ENCODE results near the gene TCFL5. TPM values are rescaled to one million over a fixed set of nuclear protein-coding genes. Genes with fewer than 3 reads are reported as not detected.
A peak's percentile ranks its signal among the peaks of the same experiment; 100 is the strongest.

Gene TCFL5
- total RNA-seq, 6 donors from 2014 or later: 2.1 to 9.6 (median 7.1) TPM

DNA sequence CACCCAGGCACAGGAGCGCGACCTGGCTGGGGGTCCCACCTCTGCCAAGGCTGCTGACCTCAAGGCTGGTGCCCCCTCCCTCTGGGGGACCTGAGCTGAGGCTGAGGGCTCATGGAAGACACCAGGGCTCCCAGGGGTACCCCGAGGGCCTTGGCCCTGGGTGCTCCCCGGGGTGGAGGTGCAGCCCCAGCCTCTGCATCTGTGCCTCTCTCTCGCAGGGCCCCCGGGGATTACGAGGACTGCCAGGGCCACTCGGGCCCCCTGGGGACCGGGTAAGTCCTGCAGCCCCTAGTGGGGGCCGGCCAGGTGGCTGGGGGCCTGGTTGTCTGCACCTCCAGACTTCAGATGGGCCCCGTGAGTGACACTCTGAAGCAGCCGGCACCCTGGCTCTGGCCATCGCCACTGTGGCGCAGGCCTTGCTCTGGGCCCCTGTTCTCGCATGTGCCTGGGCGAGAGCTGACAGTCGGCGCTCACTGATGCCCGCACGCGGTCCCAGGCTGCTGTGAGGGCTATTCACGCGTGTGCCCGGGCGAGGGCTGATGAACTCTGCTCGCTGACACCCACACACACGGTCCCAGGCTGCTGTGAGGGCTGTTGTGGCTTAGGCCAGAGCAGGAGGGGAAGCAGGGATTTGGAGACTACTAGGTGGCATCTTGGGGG lies 35.5 kb downstream of the TCFL5 start:
- H3K9me3 ChIP-seq: no peaks in the 10 kb centered on the region
- TF ChIP-seq EP300 (IDR thresholded peaks at IDR 0.05) (no peak), POLR2AphosphoS5 (IDR thresholded peaks at IDR 0.05) (no peak), POLR2A (IDR thresholded peaks at IDR 0.05) (no peak)
- TF ChIP-seq, protein P1, sequence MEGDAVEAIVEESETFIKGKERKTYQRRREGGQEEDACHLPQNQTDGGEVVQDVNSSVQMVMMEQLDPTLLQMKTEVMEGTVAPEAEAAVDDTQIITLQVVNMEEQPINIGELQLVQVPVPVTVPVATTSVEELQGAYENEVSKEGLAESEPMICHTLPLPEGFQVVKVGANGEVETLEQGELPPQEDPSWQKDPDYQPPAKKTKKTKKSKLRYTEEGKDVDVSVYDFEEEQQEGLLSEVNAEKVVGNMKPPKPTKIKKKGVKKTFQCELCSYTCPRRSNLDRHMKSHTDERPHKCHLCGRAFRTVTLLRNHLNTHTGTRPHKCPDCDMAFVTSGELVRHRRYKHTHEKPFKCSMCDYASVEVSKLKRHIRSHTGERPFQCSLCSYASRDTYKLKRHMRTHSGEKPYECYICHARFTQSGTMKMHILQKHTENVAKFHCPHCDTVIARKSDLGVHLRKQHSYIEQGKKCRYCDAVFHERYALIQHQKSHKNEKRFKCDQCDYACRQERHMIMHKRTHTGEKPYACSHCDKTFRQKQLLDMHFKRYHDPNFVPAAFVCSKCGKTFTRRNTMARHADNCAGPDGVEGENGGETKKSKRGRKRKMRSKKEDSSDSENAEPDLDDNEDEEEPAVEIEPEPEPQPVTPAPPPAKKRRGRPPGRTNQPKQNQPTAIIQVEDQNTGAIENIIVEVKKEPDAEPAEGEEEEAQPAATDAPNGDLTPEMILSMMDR (IDR thresholded peaks at IDR 0.05): no peak
- H3K4me3 ChIP-seq: no peak overlapping the region
- no peak for ATAC-seq (ENCODE audit: low FRiP score in 2 of 2)
- DNase-seq: peak in 1 of 2 donors; percentile 83
- H3K36me3 ChIP-seq: no peaks in the 10 kb centered on the region
- peaks cover 0 to 20% (median 11%) of the 10 kb centered on the region in 4 donors for H3K4me1 ChIP-seq
- 77 to 82% methylated on average over 10 to 27 of the region's 27 CpGs for WGBS, 2 donors
- H3K27ac ChIP-seq: no peak overlapping the region
- H3K27me3 ChIP-seq: no peaks in the 10 kb centered on the region

DNA sequence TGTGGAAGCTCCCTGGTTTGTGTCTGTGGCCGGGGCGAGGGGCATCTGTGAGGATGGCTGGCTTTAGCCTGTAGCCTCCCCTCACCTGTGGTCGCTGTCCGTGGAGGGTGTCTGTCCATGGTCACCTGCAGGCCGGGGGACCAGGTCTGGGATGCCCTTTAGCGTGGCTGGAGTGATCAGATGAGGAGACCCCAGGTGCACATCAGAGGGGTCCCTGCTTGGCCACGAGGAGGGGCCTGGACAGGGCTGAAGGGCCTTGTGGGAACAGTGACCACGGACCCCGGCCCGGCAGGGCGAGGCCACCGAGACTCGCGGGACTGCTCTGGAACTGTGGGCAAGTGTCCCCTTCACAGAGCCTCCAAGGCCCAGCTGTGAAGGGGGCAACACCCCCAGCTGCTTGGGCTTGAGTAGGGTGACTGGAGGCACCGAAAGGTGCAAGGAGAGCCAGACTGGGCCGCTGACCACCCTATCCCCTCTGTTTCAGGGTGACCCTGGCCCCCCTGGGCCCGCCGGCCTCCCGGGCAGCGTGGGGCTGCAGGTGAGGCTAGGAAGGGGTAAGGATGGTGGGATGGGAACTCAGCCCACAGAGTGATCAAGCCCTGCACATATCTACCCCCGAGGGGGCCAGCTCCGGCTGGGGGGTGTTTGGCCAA lies 36.2 kb downstream of the TCFL5 start:
- H3K27ac ChIP-seq: peak overlapping the region in 2 of 4 donors; percentile 79 to 83
- ATAC-seq (ENCODE audit: low FRiP score in 2 of 2) (no peak), DNase-seq (peak in 1 of 2 donors; percentile 84)
- no peaks in the 10 kb centered on the region for H3K36me3 ChIP-seq
- no peaks in the 10 kb centered on the region for H3K9me3 ChIP-seq
- H3K27me3 ChIP-seq: no peaks in the 10 kb centered on the region
- 79 to 90% methylated on average over 12 to 13 of the region's 22 CpGs for WGBS, 2 donors
- H3K4me3 ChIP-seq: peak overlapping the region in 1 of 4 donors; percentile 39
- peaks cover 0 to 19% (median 10%) of the 10 kb centered on the region in 4 donors for H3K4me1 ChIP-seq
- no peak for TF ChIP-seq POLR2A (IDR thresholded peaks at IDR 0.05)
- TF ChIP-seq POLR2AphosphoS5 (IDR thresholded peaks at IDR 0.05): no peak
- TF ChIP-seq, protein P1 (IDR thresholded peaks at IDR 0.05): no peak
- no peak for TF ChIP-seq EP300 (IDR thresholded peaks at IDR 0.05)

DNA sequence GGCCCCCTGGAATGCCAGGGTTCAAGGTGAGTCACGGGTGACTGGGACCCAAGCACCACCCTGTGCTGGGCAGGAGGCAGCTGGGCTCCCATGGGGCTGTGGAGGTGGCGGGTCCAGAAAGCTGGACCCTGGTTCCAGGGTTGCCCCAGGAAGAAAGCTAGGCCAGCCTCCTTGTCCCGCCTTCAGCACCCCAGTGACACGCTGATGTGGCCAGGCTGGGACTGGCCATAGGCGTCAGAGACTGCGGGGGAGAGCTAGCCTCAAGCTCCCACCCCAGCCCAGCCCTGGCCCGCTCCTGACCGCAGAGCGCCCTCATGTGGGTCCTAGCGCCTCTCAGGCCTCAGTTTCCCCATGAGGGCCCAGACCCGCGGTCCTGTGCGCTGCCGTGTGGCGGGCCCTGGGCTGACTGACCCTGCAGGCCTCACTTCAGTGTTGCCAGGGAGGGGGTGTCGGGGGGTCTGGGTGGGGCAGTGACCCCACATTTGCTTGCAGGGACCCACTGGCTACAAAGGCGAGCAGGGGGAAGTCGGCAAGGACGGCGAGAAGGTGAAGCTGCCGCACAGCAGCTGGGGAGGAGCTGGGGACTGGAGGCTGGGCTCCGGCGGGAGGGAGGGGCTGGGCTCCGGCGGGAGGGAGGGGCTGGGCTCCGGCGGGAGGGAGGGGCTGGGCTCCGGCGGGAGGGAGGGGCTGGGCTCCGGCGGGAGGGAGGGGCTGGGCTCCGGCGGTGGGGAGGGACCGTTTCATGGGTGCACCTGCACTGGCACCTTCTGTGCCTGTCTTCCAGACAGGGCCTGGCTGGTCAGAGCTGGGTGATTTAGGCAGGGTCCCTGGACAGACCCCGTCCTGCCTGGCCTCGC lies 36.9 kb downstream of the TCFL5 start:
- H3K4me1 ChIP-seq: peaks cover 0 to 23% (median 10%) of the 10 kb centered on the region in 4 donors
- no peak for TF ChIP-seq POLR2A (IDR thresholded peaks at IDR 0.05)
- no peak for TF ChIP-seq EP300 (IDR thresholded peaks at IDR 0.05)
- TF ChIP-seq, protein P1 (IDR thresholded peaks at IDR 0.05): no peak
- no peak for TF ChIP-seq POLR2AphosphoS5 (IDR thresholded peaks at IDR 0.05)
- H3K27ac ChIP-seq: peak overlapping the region in 2 of 4 donors; percentile 79 to 83
- ATAC-seq (ENCODE audit: low FRiP score in 2 of 2): peak in 1 of 2 donors; percentile 49
- H3K4me3 ChIP-seq: peak overlapping the region in 3 of 4 donors; percentile 29 to 58 (median 39)
- H3K9me3 ChIP-seq: no peaks in the 10 kb centered on the region
- peak; percentile 79 to 80 for DNase-seq
- H3K36me3 ChIP-seq: no peaks in the 10 kb centered on the region
- no peaks in the 10 kb centered on the region for H3K27me3 ChIP-seq
- WGBS, 2 donors: 43% methylated on average over 23 of the region's 36 CpGs; no CpG with 5 or more reads in 1 of the 2 donors

- no peaks in the 10 kb centered on the region for H3K9me3 ChIP-seq
- WGBS, 2 donors: 92% methylated on average over 27 of the region's 38 CpGs; no CpG with 5 or more reads in 1 of the 2 donors
- H3K27ac ChIP-seq: peak overlapping the region in 1 of 4 donors; percentile 79
- H3K4me3 ChIP-seq: no peak overlapping the region
- no peaks in the 10 kb centered on the region for H3K36me3 ChIP-seq
- ATAC-seq (ENCODE audit: low FRiP score in 2 of 2) (no peak), DNase-seq (peak in 1 of 2 donors; percentile 75)
- H3K4me1 ChIP-seq: peaks cover 4 to 31% (median 18%) of the 10 kb centered on the region in 4 donors
- TF ChIP-seq EP300 (IDR thresholded peaks at IDR 0.05) (no peak), POLR2AphosphoS5 (IDR thresholded peaks at IDR 0.05) (no peak), POLR2A (IDR thresholded peaks at IDR 0.05) (no peak)
- TF ChIP-seq, protein P1 (IDR thresholded peaks at IDR 0.05): no peak
- peaks cover 0 to 5% (median 2%) of the 10 kb centered on the region in 4 donors for H3K27me3 ChIP-seq
Observed at GRCh38 chr20:62823688-62824475, 37.7 kb downstream of the TCFL5 start.
